ENCODE results near the gene MSI2. TPM values are rescaled to one million over a fixed set of nuclear protein-coding genes. Genes with fewer than 3 reads are reported as not detected.

Gene MSI2
- total RNA-seq, 4 donors from 2014 or later = 9.9 to 18.5 (median 13.8) TPM

DNA sequence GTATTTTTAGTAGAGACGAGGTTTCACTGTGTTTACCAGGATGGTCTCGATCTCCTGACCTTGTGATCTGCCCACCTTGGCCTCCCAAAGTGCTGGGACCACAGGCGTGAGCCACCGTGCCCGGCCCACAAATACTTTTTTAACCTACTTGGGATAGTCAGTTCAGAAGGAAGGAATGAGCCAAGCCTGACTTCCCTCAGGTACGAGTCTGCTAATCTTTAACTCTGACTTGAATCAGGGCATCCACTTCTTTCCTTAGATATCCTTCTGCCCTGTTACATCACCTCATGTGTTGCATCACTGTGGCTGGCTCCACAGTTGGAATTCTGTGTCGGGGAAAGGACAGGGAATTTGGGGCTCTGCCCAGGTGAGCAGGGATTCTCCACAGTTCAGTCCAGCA, 120.8 kb downstream of the MSI2 start:
- 82 to 84% methylated on average over 7 of the region's 7 CpGs for WGBS, 2 donors
- intact Hi-C loops (cut with DNase I; ENCODE audit: low total_unique reads) = no loop called here
- H3K4me3 ChIP-seq (ENCODE audit: low read depth, poor library complexity, severe bottlenecking) = no peak overlapping the region
- no peak for DNase-seq (ENCODE audit: low spot score in 2 of 2)
- TF ChIP-seq POLR2A (IDR thresholded peaks at IDR 0.05) = no peak
- TF ChIP-seq, protein P1, sequence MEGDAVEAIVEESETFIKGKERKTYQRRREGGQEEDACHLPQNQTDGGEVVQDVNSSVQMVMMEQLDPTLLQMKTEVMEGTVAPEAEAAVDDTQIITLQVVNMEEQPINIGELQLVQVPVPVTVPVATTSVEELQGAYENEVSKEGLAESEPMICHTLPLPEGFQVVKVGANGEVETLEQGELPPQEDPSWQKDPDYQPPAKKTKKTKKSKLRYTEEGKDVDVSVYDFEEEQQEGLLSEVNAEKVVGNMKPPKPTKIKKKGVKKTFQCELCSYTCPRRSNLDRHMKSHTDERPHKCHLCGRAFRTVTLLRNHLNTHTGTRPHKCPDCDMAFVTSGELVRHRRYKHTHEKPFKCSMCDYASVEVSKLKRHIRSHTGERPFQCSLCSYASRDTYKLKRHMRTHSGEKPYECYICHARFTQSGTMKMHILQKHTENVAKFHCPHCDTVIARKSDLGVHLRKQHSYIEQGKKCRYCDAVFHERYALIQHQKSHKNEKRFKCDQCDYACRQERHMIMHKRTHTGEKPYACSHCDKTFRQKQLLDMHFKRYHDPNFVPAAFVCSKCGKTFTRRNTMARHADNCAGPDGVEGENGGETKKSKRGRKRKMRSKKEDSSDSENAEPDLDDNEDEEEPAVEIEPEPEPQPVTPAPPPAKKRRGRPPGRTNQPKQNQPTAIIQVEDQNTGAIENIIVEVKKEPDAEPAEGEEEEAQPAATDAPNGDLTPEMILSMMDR (IDR thresholded peaks at IDR 0.05) = no peak

DNA sequence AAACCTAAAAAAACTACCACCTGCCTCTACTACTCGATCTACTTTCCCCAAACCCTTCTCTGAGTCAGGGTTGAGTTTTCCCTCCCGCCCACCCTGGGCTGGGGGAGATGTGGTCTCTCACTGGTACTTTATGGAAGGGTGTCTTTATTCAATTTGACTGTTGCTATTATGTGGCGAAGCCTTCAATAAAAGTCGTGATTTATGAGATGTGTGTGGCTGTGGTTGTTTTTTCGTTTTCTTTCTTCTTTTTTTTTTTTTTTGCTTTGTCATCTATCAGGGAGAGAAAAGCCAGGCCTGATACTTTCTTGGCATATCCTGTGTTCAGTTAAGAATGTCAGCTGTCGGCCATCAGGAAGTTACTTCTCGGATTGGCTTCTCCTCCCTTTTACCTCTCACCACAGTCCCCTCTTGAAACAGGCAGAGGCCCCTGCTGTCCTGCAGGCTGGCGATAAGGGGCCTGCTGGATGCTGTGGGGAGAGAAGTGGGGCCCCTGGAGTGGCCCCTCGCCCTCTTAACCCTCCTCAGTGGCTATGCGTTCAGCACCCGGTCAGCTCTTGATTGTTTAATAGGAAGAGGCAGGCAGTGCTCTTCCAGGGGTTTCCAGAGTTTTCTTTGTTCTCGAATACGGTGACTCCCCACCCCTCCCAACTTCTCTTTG, 123.0 kb downstream of the MSI2 start:
- H3K4me3 ChIP-seq (ENCODE audit: low read depth, poor library complexity, severe bottlenecking) = no peak overlapping the region
- 54 to 56% methylated on average over 12 to 13 of the region's 13 CpGs for WGBS, 2 donors
- no peak for DNase-seq (ENCODE audit: low spot score in 2 of 2)
- TF ChIP-seq, protein P1 (IDR thresholded peaks at IDR 0.05) = no peak
- no peak for TF ChIP-seq POLR2A (IDR thresholded peaks at IDR 0.05)
- intact Hi-C loops (cut with DNase I; ENCODE audit: low total_unique reads) = no loop called here

DNA sequence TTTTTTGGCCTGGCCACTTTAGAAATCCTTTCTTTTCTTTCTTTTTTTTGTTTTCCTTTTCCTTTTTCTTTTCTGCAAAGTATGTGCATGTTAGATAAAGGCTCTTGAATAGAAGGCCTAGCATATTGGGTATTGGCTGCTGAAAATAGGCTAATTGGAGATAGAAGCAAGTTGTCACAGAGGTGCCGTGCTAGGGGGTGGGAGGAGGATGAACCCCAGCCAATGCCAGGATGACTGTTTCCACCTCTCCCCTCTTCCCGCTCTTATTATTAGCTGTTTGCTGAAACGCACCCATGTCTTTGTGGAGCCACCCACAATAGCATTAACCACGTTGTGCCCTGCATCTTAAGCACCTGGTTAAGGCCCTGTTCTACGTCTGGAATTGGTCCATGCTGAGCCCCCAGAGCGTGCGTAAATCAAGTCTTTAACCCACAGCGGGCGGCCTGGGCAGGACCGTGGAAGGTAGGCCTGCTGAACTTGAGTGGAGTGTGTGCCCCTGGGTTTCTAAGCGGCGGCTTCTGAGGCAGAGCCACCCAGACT, 123.6 kb downstream of the MSI2 start:
- no peak overlapping the region for H3K4me3 ChIP-seq (ENCODE audit: low read depth, poor library complexity, severe bottlenecking)
- intact Hi-C loops (cut with DNase I; ENCODE audit: low total_unique reads) = no loop called here
- no peak for DNase-seq (ENCODE audit: low spot score in 2 of 2)
- WGBS, 2 donors = 92 to 94% methylated on average over 12 of the region's 12 CpGs
- TF ChIP-seq POLR2A (IDR thresholded peaks at IDR 0.05) = no peak
- TF ChIP-seq, protein P1 (IDR thresholded peaks at IDR 0.05) = no peak

DNA sequence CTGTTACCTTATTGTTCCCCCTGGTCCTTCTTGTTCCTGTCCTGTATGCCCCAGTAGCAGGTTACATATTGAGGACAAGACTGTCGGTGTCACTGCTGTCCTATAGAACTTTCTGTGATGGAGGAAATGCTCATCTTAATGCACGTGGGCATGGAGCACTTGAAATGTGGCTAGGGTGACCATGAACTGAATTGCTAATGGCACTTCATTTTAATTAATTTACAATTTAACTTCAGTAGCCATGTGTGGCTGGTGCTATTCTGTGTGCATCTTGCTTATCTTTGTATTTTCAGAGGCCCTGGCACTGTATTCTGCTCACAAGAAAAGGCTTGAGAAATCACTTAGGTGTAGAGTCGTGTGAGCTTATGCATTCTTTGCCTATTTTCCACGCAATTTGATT, 125.2 kb downstream of the MSI2 start:
- no peak overlapping the region for H3K4me3 ChIP-seq (ENCODE audit: low read depth, poor library complexity, severe bottlenecking)
- 92 to 96% methylated on average over 4 of the region's 4 CpGs for WGBS, 2 donors
- no peak for TF ChIP-seq POLR2A (IDR thresholded peaks at IDR 0.05)
- TF ChIP-seq, protein P1 (IDR thresholded peaks at IDR 0.05) = no peak
- intact Hi-C loops (cut with DNase I; ENCODE audit: low total_unique reads) = no loop called here
- DNase-seq (ENCODE audit: low spot score in 2 of 2) = no peak

DNA sequence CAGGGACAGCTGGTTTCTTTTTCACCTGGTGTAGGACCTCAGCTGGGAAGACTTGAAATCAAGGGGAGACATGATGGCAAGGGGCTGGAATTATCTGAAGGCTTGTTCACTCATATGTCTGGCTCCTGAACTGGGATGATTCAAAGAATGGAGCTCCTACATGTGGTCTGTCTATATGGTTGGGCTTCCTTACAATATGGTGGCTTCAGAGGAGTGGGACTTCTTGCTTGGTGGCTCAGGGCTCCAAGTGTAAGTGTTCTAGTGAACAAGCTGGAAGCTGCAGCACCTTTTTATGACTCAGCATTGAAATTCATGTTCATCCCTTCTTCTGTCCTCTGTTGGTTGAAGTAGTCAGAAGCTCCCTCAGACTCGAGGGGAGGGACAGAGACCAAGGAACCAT, 127.9 kb downstream of the MSI2 start:
- TF ChIP-seq POLR2A (IDR thresholded peaks at IDR 0.05) = no peak
- TF ChIP-seq, protein P1 (IDR thresholded peaks at IDR 0.05) = no peak
- WGBS, 2 donors = 91 to 95% methylated on average over 1 of the region's 1 CpG
- intact Hi-C loops (cut with DNase I; ENCODE audit: low total_unique reads) = no loop called here
- H3K4me3 ChIP-seq (ENCODE audit: low read depth, poor library complexity, severe bottlenecking) = no peak overlapping the region
- no peak for DNase-seq (ENCODE audit: low spot score in 2 of 2)

DNA sequence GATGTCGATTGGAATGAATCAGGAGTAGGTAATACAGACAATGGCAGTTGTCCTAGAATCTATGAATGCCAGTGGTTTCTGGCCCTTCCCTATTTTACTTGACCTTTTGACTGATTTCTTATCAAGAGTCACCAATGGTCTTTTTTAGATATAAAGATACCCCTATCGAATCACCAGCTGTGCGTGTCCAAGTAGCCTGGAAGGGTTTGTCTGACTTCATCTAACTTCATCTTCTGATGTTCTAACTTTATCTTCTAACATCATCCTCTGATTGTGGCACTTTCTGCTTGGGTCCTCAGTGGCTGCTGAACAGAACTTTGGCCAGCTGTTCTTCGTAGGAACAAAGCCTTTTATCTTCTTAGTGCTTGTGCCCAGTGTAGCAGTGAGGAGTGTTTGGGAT, 129.7 kb downstream of the MSI2 start:
- no peak for DNase-seq (ENCODE audit: low spot score in 2 of 2)
- intact Hi-C loops (cut with DNase I; ENCODE audit: low total_unique reads) = no loop called here
- WGBS, 2 donors = 81 to 91% methylated on average over 4 of the region's 4 CpGs
- no peak overlapping the region for H3K4me3 ChIP-seq (ENCODE audit: low read depth, poor library complexity, severe bottlenecking)
- TF ChIP-seq, protein P1 (IDR thresholded peaks at IDR 0.05) = no peak
- TF ChIP-seq POLR2A (IDR thresholded peaks at IDR 0.05) = no peak
